GM12878 (cell line): ENCODE measurements around the gene CLIC3. TPM values are rescaled to one million over a fixed set of nuclear protein-coding genes. Genes with fewer than 3 reads are reported as not detected.

ENCODE experiments used
- CEBPZ ChIP-seq: fragments of 150-350 bp; IDR thresholded peaks from 2 replicates; pipeline ENCODE4 v1.6.1; 2016; ENCODE audit warnings: low read depth, low read length
- E4F1 ChIP-seq: fragments of 450-650 bp; IDR thresholded peaks from 2 replicates; pipeline ENCODE4 v1.6.1; 2018; ENCODE audit warnings: borderline replicate concordance, mild to moderate bottlenecking; ENCODE audit not compliant: partially characterized antibody
- FOXM1 ChIP-seq: IDR thresholded peaks from 2 replicates; pipeline ENCODE4 v1.6.1; 2012; ENCODE audit warnings: low read depth, mild to moderate bottlenecking, inconsistent platforms, low read length, moderate library complexity
- GATAD2B ChIP-seq: fragments of 450-650 bp; conservative IDR thresholded peaks from 2 replicates; pipeline ENCODE4 v1.6.1; 2017; ENCODE audit warnings: low read depth, mild to moderate bottlenecking, moderate library complexity
- TBL1XR1 ChIP-seq: IDR thresholded peaks from 2 replicates; pipeline ENCODE4 v1.6.1; 2012; ENCODE audit warnings: low read depth, low read length, improper control_type of control experiment
- ZNF24 ChIP-seq: fragments of 450-650 bp; IDR thresholded peaks from 2 replicates; pipeline ENCODE4 v1.6.1; 2017; ENCODE audit warnings: antibody characterized with exemption, mild to moderate bottlenecking
- polyA plus RNA-seq, 11 experiments: library from polyadenylated mRNA; depleted of rRNA in 4 of 11; unstranded in 6 of 11; stranded (reverse) in 5 of 11; fragments of >200 nt; fragmentation: Nextera tagmentation in 4 of 11; fragmentation: Illumina TruSeq in 1 of 11; extraction: Ambion mirVana in 4 of 11; extraction: Trizol in 1 of 11; gene quantifications; 1 replicate in 1 of 11; 2 replicates in 10 of 11; pipeline versions ENCODE4 v1.2.1 to v1.2.3, GENCODE V29; 2011 to 2016; ENCODE audit warnings: inconsistent platforms in 2 of 11, missing spikeins in 2 of 11, low read depth in 1 of 11
- total RNA-seq, 4 experiments: library from RNA; depleted of rRNA in 3 of 4; stranded (reverse); fragments of >200 nt in 3 of 4; fragmentation: Illumina TruSeq in 1 of 4; extraction: Trizol in 1 of 4; gene quantifications; 2 replicates each; pipeline versions ENCODE4 v1.2.1 to v1.2.3, GENCODE V29; 2013 to 2021
- TF ChIP-seq, protein P1 (sequence below), 3 experiments: IDR thresholded peaks in 2 of 3; conservative IDR thresholded peaks in 1 of 3; 2 replicates each; pipeline ENCODE4 v1.5.1; 2011; ENCODE audit warnings: low read depth in 3 of 3, low read length in 3 of 3, mild to moderate bottlenecking in 3 of 3, control low read depth in 2 of 3, moderate library complexity in 2 of 3, inconsistent platforms in 1 of 3, mixed read lengths in 1 of 3; ENCODE audit not compliant: control insufficient read depth in 2 of 3, insufficient read depth in 1 of 3; ENCODE audit errors: extremely low read depth in 1 of 3

CLIC3 gene
- total and polyA plus RNA-seq, 10 of the 15 experiments (the other 5 are each of a cell fraction or from before 2014, with no cell fraction given), result 0.31 TPM; not detected in 9

GRCh38 chr9:136974817-136975535 lies 21.4 kb downstream of the CLIC3 start (continued):
- TF ChIP-seq, protein P1, sequence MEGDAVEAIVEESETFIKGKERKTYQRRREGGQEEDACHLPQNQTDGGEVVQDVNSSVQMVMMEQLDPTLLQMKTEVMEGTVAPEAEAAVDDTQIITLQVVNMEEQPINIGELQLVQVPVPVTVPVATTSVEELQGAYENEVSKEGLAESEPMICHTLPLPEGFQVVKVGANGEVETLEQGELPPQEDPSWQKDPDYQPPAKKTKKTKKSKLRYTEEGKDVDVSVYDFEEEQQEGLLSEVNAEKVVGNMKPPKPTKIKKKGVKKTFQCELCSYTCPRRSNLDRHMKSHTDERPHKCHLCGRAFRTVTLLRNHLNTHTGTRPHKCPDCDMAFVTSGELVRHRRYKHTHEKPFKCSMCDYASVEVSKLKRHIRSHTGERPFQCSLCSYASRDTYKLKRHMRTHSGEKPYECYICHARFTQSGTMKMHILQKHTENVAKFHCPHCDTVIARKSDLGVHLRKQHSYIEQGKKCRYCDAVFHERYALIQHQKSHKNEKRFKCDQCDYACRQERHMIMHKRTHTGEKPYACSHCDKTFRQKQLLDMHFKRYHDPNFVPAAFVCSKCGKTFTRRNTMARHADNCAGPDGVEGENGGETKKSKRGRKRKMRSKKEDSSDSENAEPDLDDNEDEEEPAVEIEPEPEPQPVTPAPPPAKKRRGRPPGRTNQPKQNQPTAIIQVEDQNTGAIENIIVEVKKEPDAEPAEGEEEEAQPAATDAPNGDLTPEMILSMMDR (IDR thresholded peaks at IDR 0.05 in 2 of 3, conservative IDR thresholded peaks at IDR 0.05 in 1 of 3; ENCODE audit: control insufficient read depth in 2 of 3, extremely low read depth in 1 of 3, insufficient read depth in 1 of 3, low read depth in 3 of 3, low read length in 3 of 3), result no peak
- TF ChIP-seq ZNF24 (no peak), FOXM1 (no peak), TBL1XR1 (no peak), E4F1 (no peak), CEBPZ (no peak), GATAD2B (no peak)
